Islet precursor cell (in vitro differentiated cells): ENCODE measurements around the gene HOXD9.

Experiments used
- DNase-seq: peaks from one replicate; pipeline ENCODE4 v3.0.0-alpha.2; 2018

HOXD9 gene

DNA sequence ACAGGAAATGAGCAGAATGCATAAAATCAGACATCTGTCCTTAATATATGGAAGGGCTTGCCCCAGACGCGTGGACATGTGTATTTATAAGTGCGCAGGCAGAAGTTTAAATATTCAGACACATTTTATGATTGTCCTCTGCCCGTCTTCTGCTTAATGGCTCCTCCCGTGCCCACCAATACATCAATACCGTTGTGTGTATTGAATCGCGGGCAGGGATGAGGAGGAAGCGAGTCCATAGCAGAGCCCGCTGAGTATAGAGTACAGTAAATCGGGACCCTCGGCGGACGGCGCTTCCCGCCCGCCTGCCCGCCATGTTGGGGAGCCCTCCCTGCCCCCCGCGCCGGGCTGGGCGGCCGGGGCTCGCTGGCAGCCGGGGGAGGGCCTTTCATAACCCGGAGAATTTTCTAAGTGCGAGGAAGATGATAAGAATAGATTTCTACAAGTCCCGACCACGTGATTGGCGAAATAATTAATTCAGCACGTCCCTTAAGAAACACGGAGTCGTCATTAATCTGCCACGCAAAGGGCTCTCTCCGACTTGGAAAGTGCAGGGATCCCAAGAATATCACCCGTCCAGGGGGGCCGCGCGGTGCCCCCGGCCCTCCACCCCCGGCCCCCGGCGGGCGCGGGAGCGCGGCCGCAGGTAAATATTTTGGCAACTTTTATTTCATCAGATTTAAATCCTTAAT, 34.4 kb downstream of the HOXD9 start, which contains the start of gene HOXD3:
Gene HOXD3, plus strand, starts transcription at position 501 of the 692 bp plus-strand sequence. CDS start 11,808 bp downstream, outside the sequence.
- DNase-seq = no peak

DNA sequence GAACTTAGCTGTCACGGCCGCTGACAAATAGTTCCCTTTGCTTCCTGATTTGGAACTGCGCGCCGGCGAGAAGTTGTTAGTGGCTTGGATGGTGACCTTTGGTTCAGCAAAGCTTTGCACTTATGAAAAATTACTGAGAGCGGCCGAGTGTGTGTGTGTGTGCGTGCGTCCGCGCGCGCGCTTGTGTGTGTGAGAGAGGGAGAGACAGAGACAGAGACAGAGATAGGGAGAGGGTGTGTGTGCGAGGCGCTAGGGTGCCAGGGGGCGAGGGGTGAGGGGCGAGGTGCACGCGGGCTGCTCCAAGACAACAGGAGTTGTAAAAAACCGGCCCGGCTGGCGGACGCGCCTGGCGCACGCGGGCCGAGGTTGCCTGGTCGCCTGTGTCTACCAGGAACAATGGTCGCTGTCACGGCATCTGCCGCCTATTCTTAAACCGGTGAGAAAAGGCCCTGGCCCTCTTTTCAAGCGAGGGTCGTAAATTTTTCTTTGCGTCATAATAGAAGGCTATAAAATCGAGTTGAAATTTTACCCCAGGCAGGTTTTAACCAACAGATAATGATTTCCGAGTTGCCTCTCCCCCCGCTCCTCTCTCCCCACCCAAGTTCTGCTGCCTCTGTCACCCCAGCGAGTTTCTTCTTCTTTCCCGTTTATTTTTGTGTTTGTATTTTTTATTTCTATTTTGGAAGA, 35.1 kb downstream of the HOXD9 start:
- DNase-seq = peak; percentile 72

DNA sequence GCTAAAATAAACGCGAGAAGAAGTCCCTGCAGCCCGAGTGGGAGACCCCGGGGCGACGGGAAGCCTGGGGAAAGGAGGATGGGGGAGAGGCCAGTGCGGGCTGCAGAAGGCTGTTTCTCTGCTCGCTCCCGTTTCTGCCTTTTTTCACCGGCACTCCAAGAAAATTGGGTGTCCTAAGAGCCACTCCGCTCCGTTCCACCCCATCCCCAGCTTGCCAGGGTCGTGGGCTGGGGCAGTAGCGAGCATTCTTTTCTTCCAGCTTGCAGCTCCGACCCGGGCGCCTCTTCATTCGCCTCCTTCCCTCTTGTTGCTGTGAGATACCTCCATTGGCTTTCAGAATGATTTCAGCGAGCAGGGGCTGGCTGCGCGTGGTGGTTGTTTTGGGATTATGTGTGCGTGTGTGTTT, 35.7 kb downstream of the HOXD9 start:
- peak; percentile 51 for DNase-seq

DNA sequence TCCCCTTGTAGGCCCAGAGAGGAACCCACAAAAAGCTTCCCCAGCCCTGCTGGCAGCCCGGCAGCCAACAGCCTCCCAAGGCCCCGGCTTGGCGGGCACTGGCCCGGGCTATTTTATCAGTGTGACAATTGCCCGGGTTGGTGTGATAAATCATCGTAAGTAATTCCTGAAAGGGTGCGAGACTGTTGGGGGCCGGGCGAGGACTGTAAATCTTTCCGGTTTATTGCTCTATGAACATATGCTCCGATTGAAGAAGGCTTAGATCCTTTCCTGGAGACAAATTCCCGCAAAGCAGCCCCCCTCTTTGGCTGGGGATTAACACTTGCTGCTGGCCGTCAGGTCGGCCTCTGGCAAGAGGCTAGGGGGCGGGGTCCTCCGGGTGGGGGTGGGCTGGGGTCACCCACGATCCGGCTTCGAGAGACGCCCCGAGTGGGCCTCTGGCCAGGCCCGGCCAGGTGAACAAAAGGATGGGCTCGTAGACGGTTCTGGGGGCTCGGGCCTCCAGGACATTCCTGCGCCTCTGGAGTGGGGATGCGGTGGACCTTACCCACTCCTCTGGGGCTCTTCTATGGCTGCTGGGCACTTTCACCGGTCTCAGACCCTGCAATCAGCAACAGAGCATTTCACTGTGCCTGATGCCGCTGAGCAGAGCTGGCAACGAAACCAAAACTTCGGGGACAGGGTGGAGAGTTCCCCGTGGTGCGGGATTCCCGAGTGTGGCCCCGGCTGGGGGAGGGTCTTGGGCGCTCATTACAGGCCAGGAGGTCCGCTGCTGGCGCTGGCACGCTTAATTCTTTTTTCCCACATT, 36.5 kb downstream of the HOXD9 start:
- peak; percentile 51 for DNase-seq

DNA sequence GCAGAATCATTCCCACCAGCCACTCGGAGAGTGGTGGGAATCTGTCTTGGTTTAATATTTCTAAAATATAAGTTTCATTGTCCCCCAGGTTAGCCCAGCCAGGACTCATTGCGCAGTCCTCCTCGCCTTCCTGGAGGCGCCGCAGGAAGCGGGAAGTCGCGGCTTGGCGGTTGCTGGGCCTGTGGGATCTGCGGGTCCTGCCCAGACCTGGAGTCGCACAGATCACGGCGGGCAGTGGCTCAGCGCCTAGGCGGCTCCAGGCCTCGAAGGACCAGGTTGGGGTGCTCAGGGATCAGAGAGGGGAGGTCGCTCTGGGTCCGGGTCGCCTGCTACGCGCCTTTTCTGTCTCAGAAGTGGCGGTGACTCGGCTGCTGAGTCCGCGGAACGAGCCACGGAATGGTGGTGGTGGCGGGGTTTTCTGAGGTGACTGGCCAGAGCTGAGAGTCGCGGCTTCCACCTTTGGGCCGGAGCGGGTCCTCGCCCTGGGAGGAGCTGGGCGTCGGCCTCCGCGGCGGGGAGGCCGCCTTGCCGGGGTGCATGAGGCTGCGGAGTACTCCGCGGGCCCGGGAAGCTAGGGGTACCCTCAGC, 37.2 kb downstream of the HOXD9 start:
- peak; percentile 60 for DNase-seq

DNA sequence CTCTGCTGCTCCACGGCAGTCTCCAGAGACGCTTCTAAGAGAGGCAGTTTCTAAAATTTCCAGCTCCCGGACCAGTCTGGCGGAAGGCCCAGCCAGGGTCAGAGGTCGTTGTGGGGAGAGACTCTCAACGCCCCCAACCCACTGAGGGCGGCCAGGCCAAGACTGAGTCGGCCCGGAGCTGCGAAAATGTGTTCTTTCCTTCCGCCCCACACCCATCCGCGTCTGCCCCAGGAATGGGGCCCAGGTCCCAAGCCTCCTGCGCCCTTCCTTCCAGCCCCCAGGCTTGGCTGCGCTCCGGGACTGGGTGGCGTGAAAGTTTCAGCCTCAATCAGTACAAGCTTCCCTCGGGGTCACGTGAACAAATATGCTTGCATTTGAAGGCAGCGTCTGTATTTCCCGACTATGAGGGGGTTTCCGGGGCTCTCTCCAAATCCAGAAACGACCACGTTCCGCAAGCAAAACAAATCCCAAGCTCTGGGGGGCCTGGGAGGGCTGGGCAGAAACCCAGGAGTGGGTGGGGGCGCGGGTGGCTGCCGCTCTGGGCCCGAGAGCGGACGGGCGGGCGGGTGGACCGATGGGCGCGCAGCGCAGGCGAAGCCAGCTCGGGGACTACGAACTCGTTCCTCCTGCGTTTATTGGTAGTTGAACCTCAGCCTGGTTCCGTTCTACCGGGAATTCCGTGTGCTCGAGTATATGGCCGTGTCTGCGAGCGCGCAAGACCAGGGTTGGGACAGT, 37.9 kb downstream of the HOXD9 start:
- DNase-seq = peak; percentile 52

DNA sequence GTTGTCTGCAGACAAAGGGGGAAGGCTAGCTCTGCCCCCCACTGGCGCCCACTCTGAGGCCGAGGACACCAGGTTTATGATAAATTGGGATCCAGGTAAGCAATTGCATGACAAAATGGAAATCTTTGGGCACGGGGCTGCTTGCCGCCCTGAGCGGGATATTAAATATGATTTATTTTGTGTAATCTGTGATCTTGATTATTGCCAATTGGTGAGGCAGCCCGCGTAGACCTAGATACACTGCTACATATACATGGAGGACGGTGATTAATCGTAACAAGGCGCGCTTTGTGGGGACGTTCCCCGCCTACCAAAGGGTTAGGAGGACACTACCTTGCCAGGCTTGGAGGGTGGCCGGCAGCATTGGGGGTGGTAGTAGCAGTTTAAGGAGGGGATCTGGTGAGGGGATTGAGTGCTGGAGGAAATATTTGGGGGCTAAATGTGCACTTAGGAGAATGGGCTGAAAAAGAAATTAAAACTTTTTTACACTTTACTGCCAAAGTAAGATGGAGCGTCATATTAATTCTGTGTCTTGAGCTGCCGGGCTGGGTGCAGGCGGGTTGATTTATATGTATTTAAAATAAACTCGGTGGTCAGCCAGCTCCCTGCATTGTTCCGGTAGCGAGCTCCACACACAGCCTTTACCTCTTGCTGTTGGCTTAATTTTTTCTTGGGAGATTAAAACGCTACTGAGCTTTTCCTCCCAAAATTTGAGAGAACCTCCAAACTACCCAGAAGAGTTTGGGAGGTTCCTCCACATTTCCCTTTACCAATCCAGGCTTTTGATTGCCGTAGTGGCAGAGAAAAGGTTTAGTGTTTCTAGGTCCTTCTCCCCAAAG, 38.7 kb downstream of the HOXD9 start:
- DNase-seq = no peak

DNA sequence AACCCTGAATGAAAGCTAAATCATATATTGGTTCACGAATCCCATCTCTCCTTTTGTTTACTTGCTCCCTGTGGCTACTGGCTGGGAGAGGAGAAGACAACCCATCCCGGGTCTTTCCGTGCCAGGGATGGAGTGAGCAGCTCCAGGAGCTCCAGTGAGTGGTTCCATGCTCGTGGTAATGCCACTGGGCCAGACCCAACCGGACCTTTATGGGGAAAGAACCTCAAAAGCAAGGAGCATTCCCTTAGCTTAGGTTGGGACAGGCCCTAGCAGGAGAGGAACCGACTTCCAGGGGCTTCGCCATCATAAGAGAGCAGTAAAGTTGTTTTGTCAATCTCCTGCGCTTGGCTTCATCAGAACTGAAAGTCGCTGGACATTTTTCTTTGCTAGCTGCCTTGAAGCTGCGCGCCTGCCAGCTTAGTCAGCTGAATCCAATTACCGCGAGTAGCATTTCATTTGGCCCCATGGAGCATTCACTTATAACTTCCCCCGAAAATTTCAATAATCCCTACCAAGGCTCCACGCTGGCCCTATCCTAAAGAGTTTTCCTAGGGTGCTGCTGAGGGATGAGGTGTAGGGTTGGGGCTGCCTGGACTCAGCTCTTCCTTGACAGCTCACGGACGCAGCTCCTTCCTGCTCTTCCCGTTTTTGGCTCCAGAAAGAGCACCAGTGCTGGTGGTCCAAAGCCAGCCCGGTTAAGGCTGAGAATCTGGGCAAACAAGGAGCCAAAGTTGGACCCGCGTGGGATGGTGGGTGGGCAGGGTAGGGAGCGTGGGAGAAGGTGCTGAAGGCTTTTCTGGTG, 39.5 kb downstream of the HOXD9 start:
- peak; percentile 55 for DNase-seq

DNA sequence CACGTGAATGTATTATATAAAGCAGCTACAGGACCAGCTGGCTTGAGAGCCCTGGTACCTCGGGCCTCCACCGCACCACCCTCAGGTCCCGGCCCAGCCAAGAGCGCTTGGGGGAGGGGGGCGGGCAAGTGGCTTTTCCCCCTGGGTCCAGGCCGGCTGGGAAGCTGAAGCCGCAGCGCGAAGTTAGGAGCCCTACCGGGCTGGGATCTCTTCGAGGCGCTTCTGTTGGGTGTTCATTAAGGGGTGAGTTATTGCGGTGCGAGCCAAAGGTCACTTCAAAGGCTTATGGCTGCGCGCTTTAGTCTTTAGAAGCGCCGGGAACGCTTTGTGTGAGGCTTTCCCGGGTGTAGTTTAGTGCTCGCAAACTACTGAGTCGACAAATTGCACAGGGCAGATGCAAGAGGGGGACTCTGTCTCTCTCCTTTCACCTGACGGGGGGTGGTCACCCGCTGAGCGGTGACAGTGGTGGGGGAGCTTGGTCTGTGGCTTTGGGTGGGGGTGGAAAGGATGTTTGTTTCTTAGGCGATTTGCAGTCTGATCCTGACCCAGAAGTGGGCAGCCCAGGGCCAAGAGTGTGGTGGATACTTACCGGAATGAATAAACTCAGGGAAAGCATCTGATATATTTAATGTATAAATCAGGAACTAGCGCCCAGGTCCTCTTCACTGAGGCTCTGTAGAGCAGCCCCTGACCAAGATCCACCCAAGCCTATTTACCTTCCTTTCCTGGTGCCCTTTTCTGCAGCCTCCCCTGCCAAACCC, 40.6 kb downstream of the HOXD9 start:
- peak; percentile 47 for DNase-seq

DNA sequence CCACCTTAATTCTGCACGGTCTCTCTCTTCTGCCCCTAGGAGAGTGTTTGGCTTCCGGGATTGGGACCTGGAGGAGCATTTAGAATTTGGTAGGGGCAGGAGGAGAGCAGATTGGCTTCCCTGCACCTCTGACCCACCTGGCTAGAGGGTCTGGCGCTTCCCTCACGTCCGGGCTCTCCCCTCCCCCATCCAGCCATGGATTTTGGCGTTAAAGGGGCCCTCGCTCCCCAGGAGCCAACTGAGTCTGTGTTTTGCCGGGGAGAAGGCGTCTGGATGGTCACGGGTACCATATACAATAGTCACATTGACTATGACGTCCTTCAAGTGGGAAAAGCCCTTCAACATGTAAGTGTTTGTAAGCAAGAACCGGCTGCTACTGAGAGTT, 41.1 kb downstream of the HOXD9 start:
- no peak for DNase-seq

DNA sequence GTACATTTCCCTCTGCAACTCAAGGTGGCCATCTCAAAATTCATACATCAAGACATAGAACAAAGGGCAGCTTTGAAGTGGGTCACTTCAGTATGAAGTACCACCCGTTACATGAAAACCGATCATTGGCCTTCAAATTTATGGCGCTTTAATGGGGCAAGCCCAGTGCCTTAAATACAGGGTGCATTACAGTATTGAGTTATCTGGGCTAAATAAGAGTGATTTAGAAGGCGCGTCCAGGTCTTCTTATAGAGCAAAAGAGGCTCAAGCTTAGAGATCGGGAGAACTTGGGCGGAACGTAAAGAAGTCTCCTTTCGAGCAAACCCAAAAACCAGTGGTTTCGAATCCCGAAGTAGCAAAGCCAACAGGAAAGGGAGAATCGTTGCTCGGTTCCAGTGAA, 41.7 kb downstream of the HOXD9 start:
- DNase-seq = no peak

DNA sequence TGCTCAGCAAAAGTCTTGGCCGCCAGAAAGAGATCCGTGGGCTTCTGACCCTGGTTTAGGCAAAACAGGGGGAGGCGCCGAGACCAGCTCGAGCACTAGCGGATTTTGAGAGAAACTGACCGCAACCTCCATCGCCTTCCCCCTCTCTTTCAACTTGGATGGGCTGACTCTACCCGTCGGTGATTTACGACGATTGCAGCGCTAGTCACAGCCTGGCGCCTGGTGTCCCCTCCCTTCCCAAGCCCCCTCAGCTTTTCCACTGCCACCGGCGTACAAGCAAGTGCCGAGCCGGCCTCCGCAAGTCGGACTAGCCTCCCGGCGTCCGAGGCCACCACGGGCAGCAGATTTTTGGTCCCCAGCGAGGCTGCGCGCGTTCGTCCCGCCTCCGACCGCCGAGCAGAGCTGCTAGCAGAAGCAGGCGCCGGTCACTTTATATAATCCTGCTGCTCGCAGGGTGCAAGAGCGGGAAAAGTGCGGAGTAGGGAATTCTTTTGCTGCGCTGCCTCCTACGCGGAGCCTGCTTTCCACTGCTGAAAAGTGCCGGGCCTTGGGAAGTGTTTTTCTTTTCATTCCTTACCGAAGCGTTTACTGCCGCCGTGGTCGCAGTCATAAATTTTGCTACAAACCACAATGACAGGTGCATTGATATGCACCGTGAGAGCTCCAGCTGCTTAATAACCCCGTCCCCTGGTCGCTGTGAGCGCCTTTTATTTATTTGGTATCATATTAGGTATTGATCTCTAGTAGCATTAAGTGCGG, 42.3 kb downstream of the HOXD9 start:
- DNase-seq = peak; percentile 61

DNA sequence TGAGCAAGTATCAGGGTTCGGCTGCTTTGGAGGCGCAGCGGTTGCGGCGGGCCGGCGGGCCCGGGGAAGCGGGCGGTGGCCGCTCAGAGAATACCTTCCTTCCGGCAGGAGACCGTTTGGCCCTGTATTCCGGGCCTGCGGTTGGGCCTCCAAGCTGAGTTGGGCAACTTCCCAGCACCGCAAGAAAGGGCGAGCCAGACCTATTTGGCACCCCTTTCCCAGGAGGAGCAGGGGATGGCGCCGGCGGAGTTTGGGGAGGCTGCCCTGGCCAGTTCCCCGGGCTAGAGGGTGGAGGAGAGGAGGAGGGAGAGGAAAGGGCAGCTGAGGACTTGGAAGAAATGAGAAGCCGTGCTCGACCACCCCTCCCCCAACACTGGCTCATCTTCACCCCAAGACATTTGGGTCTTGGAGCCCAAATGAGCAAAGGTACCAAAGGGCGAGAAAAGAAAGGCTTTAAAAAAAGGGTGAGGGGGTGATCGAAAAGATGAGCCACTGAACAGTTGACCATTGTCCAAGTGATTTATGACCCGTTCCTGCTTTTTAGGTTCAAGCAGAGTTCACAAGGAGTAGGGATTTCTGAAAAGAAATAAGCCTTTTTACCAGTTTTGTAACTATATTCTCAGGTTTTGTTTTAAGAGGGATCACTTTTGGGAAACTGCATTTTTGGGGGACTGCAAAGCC, 43.0 kb downstream of the HOXD9 start:
- peak; percentile 47 for DNase-seq

DNA sequence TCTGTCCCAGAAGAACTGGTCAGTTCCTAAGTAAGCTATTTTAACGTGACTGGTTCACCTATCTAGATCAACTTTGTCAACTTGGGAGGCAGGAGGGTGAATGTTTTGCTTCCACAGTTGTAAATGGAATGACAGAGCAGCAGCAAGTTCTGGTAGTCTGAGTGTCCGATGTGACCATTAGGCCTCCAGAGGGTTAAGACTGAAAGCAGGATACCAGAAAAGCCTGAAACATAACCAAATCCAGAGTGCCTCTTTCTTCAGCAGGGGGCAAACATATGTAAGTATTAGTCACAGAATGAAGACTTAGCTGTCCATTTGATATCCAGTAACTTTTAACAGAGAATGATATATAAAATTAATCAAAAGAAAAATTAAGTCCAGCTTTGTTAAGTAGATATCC, 43.8 kb downstream of the HOXD9 start:
- DNase-seq = no peak

DNA sequence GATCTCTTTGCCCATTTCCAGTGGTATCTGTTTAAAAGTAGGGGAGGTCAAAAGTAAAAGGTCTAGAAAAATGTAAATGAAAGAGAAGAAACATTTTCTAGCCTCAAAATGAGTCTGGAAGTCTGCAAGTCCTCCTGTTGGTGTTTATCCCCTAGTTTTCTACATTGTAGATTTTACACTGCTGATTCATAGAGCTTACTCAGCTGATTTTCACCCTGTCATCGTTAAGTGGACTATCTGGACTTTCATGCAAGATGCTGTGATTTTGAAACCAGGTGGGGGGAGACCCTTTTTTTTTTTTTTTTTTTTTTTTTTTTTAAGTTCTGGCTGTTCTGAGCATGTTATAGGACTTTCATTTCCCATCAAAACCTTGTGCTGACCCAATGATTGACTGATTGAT, 44.9 kb downstream of the HOXD9 start:
- DNase-seq = no peak

DNA sequence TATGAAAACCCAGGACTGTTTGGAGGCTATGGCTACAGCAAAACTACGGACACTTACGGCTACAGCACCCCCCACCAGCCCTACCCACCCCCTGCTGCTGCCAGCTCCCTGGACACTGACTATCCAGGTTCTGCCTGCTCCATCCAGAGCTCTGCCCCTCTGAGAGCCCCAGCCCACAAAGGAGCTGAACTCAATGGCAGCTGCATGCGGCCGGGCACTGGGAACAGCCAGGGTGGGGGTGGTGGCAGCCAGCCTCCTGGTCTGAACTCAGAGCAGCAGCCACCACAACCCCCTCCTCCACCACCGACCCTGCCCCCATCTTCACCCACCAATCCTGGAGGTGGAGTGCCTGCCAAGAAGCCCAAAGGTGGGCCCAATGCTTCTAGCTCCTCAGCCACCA, 46.7 kb downstream of the HOXD9 start:
- DNase-seq = no peak

DNA sequence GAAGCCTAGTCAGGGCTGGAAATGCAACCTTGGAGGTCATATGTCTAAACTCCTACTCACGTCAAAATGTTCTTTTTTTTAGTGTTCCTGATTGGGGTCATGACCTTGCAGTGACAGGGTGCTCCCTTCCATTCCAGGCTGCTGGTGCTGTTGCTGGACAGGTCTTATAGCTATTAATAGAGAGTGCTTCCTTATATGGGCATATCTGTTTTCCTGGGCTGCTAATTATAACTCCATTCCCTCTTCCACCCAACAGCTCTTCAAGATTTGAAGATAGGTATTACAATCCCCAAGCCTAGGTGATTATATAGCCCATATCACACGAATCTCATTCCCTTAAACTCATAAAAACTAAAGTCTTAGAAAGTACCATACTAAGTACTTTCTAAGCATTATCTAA, 47.2 kb downstream of the HOXD9 start:
- no peak for DNase-seq

DNA sequence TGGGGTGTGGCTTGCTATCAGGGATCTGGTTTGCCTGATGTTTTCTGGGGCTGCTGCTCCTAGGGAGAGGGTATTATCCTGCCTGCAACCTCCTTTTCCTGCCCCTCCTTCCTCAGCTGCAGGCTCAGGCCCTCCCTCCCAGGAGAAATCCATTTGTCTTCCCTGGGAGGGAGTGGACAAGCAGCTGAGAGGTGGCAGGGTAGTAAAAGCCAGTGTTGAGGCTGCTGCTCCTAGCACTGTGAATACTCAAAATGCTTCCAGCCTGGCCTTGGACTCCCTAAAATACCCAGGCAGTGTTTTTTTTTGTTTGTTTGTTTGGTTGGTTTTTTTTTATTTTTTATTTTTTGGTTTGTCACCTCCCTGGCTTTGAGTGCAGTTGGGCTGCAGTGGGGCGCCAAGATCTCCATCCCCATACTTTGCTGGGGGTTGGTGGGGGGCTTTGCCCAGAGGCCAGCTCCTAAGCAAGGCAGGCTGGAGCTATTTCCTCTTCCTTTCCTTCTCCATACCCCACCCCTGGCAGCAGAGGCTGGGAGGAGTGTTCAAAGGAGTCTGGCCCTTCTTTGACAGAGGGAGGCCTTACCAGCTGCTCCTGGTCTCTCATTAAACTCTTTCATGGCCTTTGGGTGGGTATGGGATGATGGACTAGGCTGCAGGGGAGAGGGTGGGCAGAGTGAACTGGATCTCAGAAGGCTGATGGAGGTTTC, 48.2 kb downstream of the HOXD9 start:
- peak; percentile 37 for DNase-seq
